H54 (cell line): ENCODE data around the gene RPL3.

Source experiments
- DNase-seq: peaks from one replicate; pipeline ENCODE4 v3.0.0; 2011; ENCODE audit warnings: low spot score, mixed read lengths; ENCODE audit not compliant: insufficient read length
- FAIRE-seq: peaks from 3 replicates; lab custom pipeline; 2011; peaks lifted over from hg19 to GRCh38; lab: Jason Lieb, UNC
- POLR2A ChIP-seq: IDR thresholded peaks from 2 replicates; pipeline ENCODE4 v1.6.1; 2011; ENCODE audit warnings: low read depth, mild to moderate bottlenecking, low read length

The RPL3 gene

GRCh38 chr22:39267974-39268373 is 51.4 kb downstream of the RPL3 start:
- FAIRE-seq (no peak), DNase-seq (no peak)
- no peak for TF ChIP-seq POLR2A

GRCh38 chr22:39266398-39267030 is 52.9 kb downstream of the RPL3 start:
- DNase-seq (no peak), FAIRE-seq (no peak)

GRCh38 chr22:39265143-39265886 is 54.1 kb downstream of the RPL3 start:
- TF ChIP-seq POLR2A = no peak
- FAIRE-seq = no peak
- DNase-seq = no peak

More at GRCh38 chr22:39266398-39267030, 52.9 kb downstream of the RPL3 start:
- no peak for TF ChIP-seq POLR2A

GRCh38 chr22:39264349-39265038 is 54.9 kb downstream of the RPL3 start:
- DNase-seq (no peak), FAIRE-seq (no peak)
- no peak for TF ChIP-seq POLR2A

GRCh38 chr22:39263626-39264348 is 55.6 kb downstream of the RPL3 start:
- FAIRE-seq (no peak), DNase-seq (no peak)
- no peak for TF ChIP-seq POLR2A
